Pancreas (tissue), 10 donors: ENCODE results near the gene TIE1. TPM values are rescaled to one million over a fixed set of nuclear protein-coding genes. Genes with fewer than 3 reads are reported as not detected.

Experiments used
- ATAC-seq, 4 donors: fragments of 200-7000 bp; cut with Tn5 transposase; one replicate each; pipeline versions ENCODE4 v1.8.0 to v1.9.1; 2020; ENCODE audit warnings: mild to moderate bottlenecking in 4 of 4, moderate library complexity in 4 of 4
- DNase-seq, 6 donors: peaks; one replicate each; pipeline ENCODE4 v3.0.0-alpha.2; 2020
- FAIRE-seq: peaks from 2 replicates; lab custom pipeline; 2012; peaks lifted over from hg19 to GRCh38; lab: Jason Lieb, UNC
- H3K27ac ChIP-seq, 4 donors: fragments of 200-600 bp; sonication (generic); 1 replicate in 3 of 4; 2 replicates in 1 of 4; pipeline versions ENCODE4 v1.5.0 to v1.8.0; 2020
- H3K27me3 ChIP-seq, 4 donors: fragments of 200-600 bp; one replicate each; pipeline ENCODE4 v1.8.0; 2021
- H3K36me3 ChIP-seq, 3 donors: fragments of 200-600 bp; sonication (generic) in 1 of 3; one replicate each; pipeline versions ENCODE4 v1.5.0 to v1.8.0; 2020 to 2021
- H3K4me1 ChIP-seq, 3 donors: fragments of 200-600 bp; one replicate each; pipeline ENCODE4 v1.8.0; 2021
- H3K4me3 ChIP-seq, 4 donors: fragments of 200-600 bp; sonication (generic) in 2 of 4; one replicate each; pipeline versions ENCODE4 v1.5.0 to v1.8.0; 2020 to 2021
- H3K9me3 ChIP-seq, 4 donors: fragments of 200-600 bp; one replicate each; pipeline ENCODE4 v1.8.0; 2021
- WGBS, 2 donors: extraction: QIAGEN DNeasy Blood & Tissue Kit; methylation state at CpG; one replicate each; pipeline ENCODE4 v1.1.7; 2013; 5-methylcytosine and 5-hydroxymethylcytosine counted together
- intact Hi-C, 3 donors: fragments of 100-400 bp; cut with DNase I; formaldehyde crosslinking; loops; one replicate each; pipeline versions ENCODE4 v1.11.1 to v1.14.2; 2022
- polyA plus RNA-seq, 2 donors: library from polyadenylated mRNA; stranded (reverse); fragments of 200-250 nt; gene quantifications; one replicate each; pipeline ENCODE4 v1.2.3, GENCODE V29; 2013
- total RNA-seq, 6 donors: library from RNA; stranded (reverse); fragmentation: NEBNext Ultra II Directional in 4 of 6; extraction: Animal tissue kit (Norgen Biotek cat#: 25700) in 4 of 6; gene quantifications; one replicate each; pipeline versions ENCODE4 v1.2.1 to v1.2.4, GENCODE V29; 2021 to 2023
- TF ChIP-seq, protein P1 (sequence below), 4 donors: fragments of 200-600 bp; sonication (generic) in 3 of 4; IDR thresholded peaks; one replicate each; pipeline versions ENCODE4 v1.5.0 to v1.8.0; 2021; ENCODE audit warnings: antibody characterized with exemption in 4 of 4
- donor health status: healthy with polysubstance abuse.
- donor health status: DM: no; HTN: no; CAD: no; lungs with moderate emphysema.
- donor health status: DM: no; HTN: no; CAD: no.
- donor health status: control.
- donor health status: control.
- donor health status: Bipolar disorder and iron deficiency.
- donor health status: DM: yes; HTN: yes; CAD: no.
- donor health status: DM: no; HTN: no; CAD: no.
- donor health status: DM: no; HTN: no; CAD: no.
- donor health status: DM: yes; HTN: yes; CAD: no.

TIE1 gene
- total and polyA plus RNA-seq, 8 donors = 2.1 to 8.3 (median 4.4) TPM

DNA sequence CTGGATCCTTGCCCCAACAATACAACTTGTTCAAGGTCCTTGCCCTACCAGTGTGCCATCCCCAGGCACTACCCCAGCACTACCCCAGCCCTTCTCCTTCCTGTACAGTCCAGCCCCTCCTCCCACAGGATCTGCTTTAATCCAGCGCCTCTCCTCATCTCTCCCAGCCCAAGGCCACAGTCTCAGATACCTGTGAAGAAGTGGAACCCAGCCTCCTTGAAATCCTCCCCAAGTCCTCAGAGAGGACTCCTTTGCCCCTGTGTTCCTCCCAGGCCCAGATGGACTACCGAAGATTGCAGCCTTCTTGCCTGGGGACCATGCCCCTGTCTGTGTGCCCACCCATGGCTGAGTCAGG, 51.5 kb downstream of the TIE1 start:
- 89 to 92% methylated on average over 2 of the region's 2 CpGs for WGBS, 2 donors
- ATAC-seq = no peak
- H3K36me3 ChIP-seq = no peaks in the 10 kb centered on the region
- H3K9me3 ChIP-seq = no peaks in the 10 kb centered on the region
- peaks cover 0 to 10% (median 0%) of the 10 kb centered on the region in 3 donors for H3K4me1 ChIP-seq
- TF ChIP-seq, protein P1, sequence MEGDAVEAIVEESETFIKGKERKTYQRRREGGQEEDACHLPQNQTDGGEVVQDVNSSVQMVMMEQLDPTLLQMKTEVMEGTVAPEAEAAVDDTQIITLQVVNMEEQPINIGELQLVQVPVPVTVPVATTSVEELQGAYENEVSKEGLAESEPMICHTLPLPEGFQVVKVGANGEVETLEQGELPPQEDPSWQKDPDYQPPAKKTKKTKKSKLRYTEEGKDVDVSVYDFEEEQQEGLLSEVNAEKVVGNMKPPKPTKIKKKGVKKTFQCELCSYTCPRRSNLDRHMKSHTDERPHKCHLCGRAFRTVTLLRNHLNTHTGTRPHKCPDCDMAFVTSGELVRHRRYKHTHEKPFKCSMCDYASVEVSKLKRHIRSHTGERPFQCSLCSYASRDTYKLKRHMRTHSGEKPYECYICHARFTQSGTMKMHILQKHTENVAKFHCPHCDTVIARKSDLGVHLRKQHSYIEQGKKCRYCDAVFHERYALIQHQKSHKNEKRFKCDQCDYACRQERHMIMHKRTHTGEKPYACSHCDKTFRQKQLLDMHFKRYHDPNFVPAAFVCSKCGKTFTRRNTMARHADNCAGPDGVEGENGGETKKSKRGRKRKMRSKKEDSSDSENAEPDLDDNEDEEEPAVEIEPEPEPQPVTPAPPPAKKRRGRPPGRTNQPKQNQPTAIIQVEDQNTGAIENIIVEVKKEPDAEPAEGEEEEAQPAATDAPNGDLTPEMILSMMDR (IDR thresholded peaks at IDR 0.05) = no peak
- FAIRE-seq = no peak
- H3K4me3 ChIP-seq = no peak overlapping the region
- DNase-seq = no peak
- no peaks in the 10 kb centered on the region for H3K27me3 ChIP-seq
- H3K27ac ChIP-seq = no peak overlapping the region
- intact Hi-C loops = no loop called here

DNA sequence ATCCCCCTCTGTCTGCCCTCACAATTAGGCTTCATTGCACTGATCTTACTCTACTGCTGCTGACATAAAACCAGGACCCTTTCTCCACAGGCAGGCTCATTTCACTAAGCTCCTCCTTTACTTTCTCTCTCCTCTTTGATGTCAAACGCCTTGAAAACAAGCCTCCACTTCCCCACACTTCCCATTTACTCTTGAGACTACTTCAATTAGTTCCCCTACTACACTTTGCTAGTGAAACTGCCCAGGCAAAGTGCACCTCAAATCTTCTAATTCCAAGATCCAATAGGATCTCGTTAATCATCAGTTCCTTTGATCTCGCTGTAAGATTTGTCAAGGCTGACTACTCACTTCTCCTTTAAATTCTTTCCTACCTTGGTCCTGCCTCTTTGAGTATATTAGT, 52.1 kb downstream of the TIE1 start:
- 78 to 84% methylated on average over 3 of the region's 3 CpGs for WGBS, 2 donors
- intact Hi-C loops = no loop called here
- FAIRE-seq (no peak), DNase-seq (no peak), ATAC-seq (no peak)
- Histone ChIP-seq H3K27me3 (no peaks in the 10 kb centered on the region), H3K9me3 (no peaks in the 10 kb centered on the region), H3K36me3 (no peaks in the 10 kb centered on the region), H3K4me3 (no peak overlapping the region), H3K27ac (no peak overlapping the region), H3K4me1 (peaks cover 0 to 13% (median 0%) of the 10 kb centered on the region in 3 donors)
- TF ChIP-seq, protein P1 (IDR thresholded peaks at IDR 0.05) = no peak

DNA sequence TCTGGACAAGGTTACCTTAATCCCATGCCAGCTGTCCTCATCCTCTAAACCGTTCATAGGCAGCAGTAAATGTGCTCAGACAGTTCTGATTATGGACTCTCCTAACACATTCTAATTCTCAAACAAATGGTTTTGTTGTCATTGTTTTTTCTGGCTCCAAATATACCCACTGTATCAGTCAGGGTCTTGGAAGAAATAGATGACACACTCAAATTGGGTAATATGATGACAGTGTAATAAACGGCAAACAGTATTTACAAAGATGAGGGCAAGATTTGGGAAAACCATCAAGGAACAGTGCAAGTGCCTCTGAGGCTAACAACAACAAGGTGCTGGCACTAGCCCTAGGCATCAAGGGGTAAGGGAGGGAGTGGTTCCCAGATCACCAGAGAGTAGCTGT, 53.7 kb downstream of the TIE1 start:
- FAIRE-seq (no peak), DNase-seq (no peak), ATAC-seq (no peak)
- TF ChIP-seq, protein P1 (IDR thresholded peaks at IDR 0.05) = no peak
- Histone ChIP-seq H3K36me3 (no peaks in the 10 kb centered on the region), H3K4me1 (peaks cover 0 to 11% (median 0%) of the 10 kb centered on the region in 3 donors), H3K4me3 (no peak overlapping the region), H3K27me3 (no peaks in the 10 kb centered on the region), H3K27ac (no peak overlapping the region), H3K9me3 (no peaks in the 10 kb centered on the region)
- WGBS, 2 donors = 88% methylated on average over 2 of the region's 2 CpGs
- intact Hi-C loops = no loop called here

DNA sequence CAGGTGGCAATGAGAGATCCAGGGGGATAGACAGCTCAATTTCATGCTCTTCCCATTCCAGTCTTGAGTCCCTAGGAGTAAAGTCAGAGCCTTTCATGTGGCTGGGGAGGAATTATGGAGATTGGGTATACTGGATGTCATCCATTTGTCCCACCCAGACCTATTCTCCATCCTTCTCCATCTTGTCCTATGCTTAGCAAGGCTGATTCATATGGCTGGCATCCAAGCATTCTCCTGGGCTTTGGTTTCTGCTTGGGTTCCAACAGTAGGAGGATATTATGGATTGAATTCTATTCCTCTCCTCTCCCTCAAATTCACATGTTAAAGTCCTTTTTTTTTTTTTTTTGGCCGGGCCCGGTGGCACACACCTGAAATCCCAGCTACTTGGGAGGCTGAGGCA, 54.2 kb downstream of the TIE1 start:
- Histone ChIP-seq H3K27me3 (no peaks in the 10 kb centered on the region), H3K9me3 (no peaks in the 10 kb centered on the region), H3K4me1 (peaks cover 0 to 8% (median 0%) of the 10 kb centered on the region in 3 donors), H3K4me3 (no peak overlapping the region), H3K27ac (no peak overlapping the region), H3K36me3 (no peaks in the 10 kb centered on the region)
- intact Hi-C loops = no loop called here
- DNase-seq (no peak), FAIRE-seq (no peak), ATAC-seq (no peak)
- 90 to 97% methylated on average over 2 of the region's 2 CpGs for WGBS, 2 donors
- TF ChIP-seq, protein P1 (IDR thresholded peaks at IDR 0.05) = no peak

DNA sequence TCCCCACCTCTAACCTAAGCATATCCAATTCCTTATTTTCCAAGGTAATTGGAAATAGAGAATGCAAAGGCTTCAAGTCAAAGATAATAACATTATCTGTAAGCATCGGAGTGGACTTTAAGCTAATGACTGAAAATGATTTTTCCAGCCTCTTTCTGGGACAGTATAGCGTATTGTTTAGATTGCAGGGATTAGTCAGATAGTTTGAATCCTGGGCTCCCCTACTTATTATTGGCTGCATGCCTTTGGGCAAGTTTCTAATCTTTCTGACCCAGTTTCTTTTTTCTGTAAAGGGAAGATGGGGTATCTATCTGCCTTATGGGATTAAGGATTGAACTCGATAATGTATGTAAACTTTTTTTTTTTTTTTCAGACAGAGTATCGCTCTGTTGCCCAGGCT, 56.5 kb downstream of the TIE1 start:
- ATAC-seq = no peak
- no peak overlapping the region for H3K4me3 ChIP-seq
- no peaks in the 10 kb centered on the region for H3K9me3 ChIP-seq
- no peak for DNase-seq
- TF ChIP-seq, protein P1 (IDR thresholded peaks at IDR 0.05) = no peak
- H3K27me3 ChIP-seq = no peaks in the 10 kb centered on the region
- FAIRE-seq = no peak
- peaks cover 0 to 6% (median 0%) of the 10 kb centered on the region in 3 donors for H3K4me1 ChIP-seq
- intact Hi-C loops = no loop called here
- H3K36me3 ChIP-seq = no peaks in the 10 kb centered on the region
- no peak overlapping the region for H3K27ac ChIP-seq
- 85 to 87% methylated on average over 4 of the region's 4 CpGs for WGBS, 2 donors
